Right ventricle myocardium inferior (tissue), 1 donor: ENCODE results near the gene GSS. TPM values are rescaled to one million over a fixed set of nuclear protein-coding genes. Genes with fewer than 3 reads are reported as not detected.
"Not testable (repeated sequence)": the region's sequence is repeated elsewhere in the genome, so short reads cannot be mapped to it uniquely, and the experiment has no call there.

ENCODE experiments used
- ATAC-seq: fragments of 200-7000 bp; cut with Tn5 transposase; one replicate; pipeline ENCODE4 v1.9.1; 2020; ENCODE audit warnings: mild to moderate bottlenecking, moderate library complexity
- DNase-seq: peaks from one replicate; pipeline ENCODE4 v3.0.0; 2021; ENCODE audit errors: missing footprints
- intact Hi-C: fragments of 100-400 bp; cut with DNase I; formaldehyde crosslinking; loops from one replicate; pipeline ENCODE4 v1.11.0; 2022
- total RNA-seq: library from RNA; stranded (reverse); fragmentation: NEBNext Ultra II Directional; extraction: Animal tissue kit (Norgen Biotek cat#: 25700); gene quantifications from one replicate; pipeline ENCODE4 v1.2.1, GENCODE V29; 2021
- donor health status: DM: no; HTN: yes; CAD: no; lungs with severe emphysema.

The GSS gene
- total RNA-seq, 1 donor from 2014 or later: 17.6 TPM

GRCh38 chr20:34926581-34926980, 29.0 kb downstream of the GSS start:
- DNase-seq (no peak), ATAC-seq (no peak)
- intact Hi-C loops: no loop called here

- ATAC-seq (no peak), DNase-seq (no peak)
- intact Hi-C loops: no loop called here
Measured at GRCh38 chr20:34925981-34926380, 29.6 kb downstream of the GSS start.

- intact Hi-C loops: no loop called here
- no peak for ATAC-seq
- DNase-seq: no peak
Measured at GRCh38 chr20:34925341-34925740, 30.3 kb downstream of the GSS start.

GRCh38 chr20:34923414-34923813, 32.2 kb downstream of the GSS start:
- no peak for DNase-seq
- intact Hi-C loops: no loop called here
- ATAC-seq: no peak

GRCh38 chr20:34922654-34923381, 32.8 kb downstream of the GSS start:
- intact Hi-C loops: no loop called here
- DNase-seq (no peak), ATAC-seq (peak; percentile 72)

GRCh38 chr20:34921436-34921835, 34.2 kb downstream of the GSS start:
- intact Hi-C loops: no loop called here
- DNase-seq: no peak
- ATAC-seq: no peak

GRCh38 chr20:34920055-34920454, 35.6 kb downstream of the GSS start:
- intact Hi-C loops: no loop called here
- no peak for ATAC-seq
- no peak for DNase-seq

- no peak for ATAC-seq
- intact Hi-C loops: no loop called here
- no peak for DNase-seq
Measured at GRCh38 chr20:34916774-34917354, 38.7 kb downstream of the GSS start.

GRCh38 chr20:34915749-34916455, 39.7 kb downstream of the GSS start:
- DNase-seq (no peak), ATAC-seq (no peak)
- intact Hi-C loops: no loop called here

GRCh38 chr20:34915131-34915530, 40.5 kb downstream of the GSS start:
- intact Hi-C loops: no loop called here
- ATAC-seq: no peak
- no peak for DNase-seq

- ATAC-seq (peak; percentile 94), DNase-seq (no peak)
- intact Hi-C loops: loop anchor here (5.0 kb wide), 1 partner anchor 34 kb away; no protein-coding TSS in a partner anchor
Measured at GRCh38 chr20:34907616-34908469, 47.8 kb downstream of the GSS start.

- no peak for DNase-seq
- ATAC-seq: peak; percentile 17
- intact Hi-C loops: no loop called here
Measured at GRCh38 chr20:34904202-34904621, 51.4 kb downstream of the GSS start.

GRCh38 chr20:34898731-34899130, 56.9 kb downstream of the GSS start:
- ATAC-seq, DNase-seq, intact Hi-C loops: not testable (repeated sequence)

- ATAC-seq, intact Hi-C loops, DNase-seq: not testable (repeated sequence)
Measured at GRCh38 chr20:34898129-34898528, 57.5 kb downstream of the GSS start.

- intact Hi-C loops: no loop called here
- ATAC-seq (peak; percentile 85), DNase-seq (no peak)
Measured at GRCh38 chr20:34896086-34896621, 59.5 kb downstream of the GSS start.

- ATAC-seq: no peak
- no peak for DNase-seq
- intact Hi-C loops: no loop called here
Measured at GRCh38 chr20:34895465-34895864, 60.1 kb downstream of the GSS start.

GRCh38 chr20:34894723-34895122, 60.9 kb downstream of the GSS start:
- DNase-seq (no peak), ATAC-seq (no peak)
- intact Hi-C loops: no loop called here

- DNase-seq (no peak), ATAC-seq (no peak)
- intact Hi-C loops: no loop called here
Measured at GRCh38 chr20:34892671-34893070, 62.9 kb downstream of the GSS start.
